ENCODE results near the gene MED22.

DNA sequence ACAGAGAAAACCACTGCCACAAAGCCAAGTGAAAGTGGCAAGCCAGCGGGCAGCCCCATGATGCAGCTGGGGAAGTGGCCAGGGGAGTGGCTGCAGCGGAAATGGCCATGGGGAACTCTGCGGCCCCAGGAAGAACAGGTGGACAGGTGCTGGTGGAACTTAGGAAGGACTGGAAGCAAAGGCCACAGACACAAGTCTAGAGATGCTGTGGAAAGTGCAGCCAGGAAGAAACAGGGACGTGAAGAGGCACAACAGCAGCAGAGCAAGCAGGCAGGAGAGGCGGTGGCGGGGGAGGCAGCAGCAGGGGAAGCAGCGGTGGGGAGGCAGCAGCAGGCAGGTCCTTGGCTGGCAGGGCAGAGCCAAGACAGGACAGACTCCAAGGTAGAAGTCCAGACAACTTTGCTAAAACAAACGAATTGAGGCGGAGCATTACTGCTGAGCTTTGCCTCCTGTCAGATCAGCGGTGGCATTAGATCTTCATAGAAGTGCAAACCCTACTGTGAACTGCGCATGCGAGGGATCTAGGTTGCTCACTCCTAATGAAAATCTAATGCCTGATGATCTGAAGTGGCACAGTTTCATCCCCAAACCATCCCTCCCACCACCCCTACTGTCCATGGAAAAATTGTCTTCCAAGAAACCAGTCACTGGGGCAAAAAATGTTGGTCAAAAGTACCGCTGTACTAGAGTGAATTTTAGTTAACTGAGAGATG is 23.8 kb downstream of the MED22 start:
- no peak for TF ChIP-seq POLR2A (IDR thresholded peaks at IDR 0.05; ENCODE audit: low read depth, low read length)
- TF ChIP-seq SPI1 (IDR thresholded peaks at IDR 0.05; ENCODE audit: low read depth, low read length), result no peak
- no peak for TF ChIP-seq POLR2AphosphoS5 (IDR thresholded peaks at IDR 0.05; ENCODE audit: low read depth, low read length)

Data from GM12891 (cell line).